GM12875 (cell line): Measurements from ENCODE around the gene MSI2.

Source experiments
- H3K4me3 ChIP-seq: one replicate; pipeline ENCODE4 v1.5.1; 2011; ENCODE audit warnings: low read depth, low read length, control low read depth
- TF ChIP-seq, protein P1 (sequence below): IDR thresholded peaks from 2 replicates; pipeline ENCODE4 v1.5.1; 2011; ENCODE audit warnings: low read depth, mild to moderate bottlenecking, control low read depth, inconsistent platforms, low read length, moderate library complexity, borderline replicate concordance; ENCODE audit not compliant: insufficient read depth

Gene MSI2

DNA sequence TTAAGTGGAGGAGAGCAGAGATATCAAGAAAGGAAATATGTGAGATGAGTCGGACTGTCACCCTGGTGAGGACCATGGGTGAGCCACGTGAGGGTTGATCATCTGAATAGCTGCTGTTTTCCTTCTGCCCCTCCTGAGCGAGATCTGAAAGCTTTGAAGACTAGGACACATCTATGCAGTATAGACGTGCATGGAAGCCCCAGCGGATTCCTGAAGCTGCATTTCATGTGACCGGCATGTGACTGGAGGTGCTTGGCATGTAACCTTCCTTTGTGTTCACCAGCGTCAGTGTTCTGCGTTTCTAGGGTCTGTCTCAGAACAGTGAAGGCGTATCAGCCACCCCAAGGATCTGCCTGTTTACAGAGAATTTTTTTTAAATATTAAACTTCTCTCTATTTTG, 75.1 kb downstream of the MSI2 start:
- TF ChIP-seq, protein P1, sequence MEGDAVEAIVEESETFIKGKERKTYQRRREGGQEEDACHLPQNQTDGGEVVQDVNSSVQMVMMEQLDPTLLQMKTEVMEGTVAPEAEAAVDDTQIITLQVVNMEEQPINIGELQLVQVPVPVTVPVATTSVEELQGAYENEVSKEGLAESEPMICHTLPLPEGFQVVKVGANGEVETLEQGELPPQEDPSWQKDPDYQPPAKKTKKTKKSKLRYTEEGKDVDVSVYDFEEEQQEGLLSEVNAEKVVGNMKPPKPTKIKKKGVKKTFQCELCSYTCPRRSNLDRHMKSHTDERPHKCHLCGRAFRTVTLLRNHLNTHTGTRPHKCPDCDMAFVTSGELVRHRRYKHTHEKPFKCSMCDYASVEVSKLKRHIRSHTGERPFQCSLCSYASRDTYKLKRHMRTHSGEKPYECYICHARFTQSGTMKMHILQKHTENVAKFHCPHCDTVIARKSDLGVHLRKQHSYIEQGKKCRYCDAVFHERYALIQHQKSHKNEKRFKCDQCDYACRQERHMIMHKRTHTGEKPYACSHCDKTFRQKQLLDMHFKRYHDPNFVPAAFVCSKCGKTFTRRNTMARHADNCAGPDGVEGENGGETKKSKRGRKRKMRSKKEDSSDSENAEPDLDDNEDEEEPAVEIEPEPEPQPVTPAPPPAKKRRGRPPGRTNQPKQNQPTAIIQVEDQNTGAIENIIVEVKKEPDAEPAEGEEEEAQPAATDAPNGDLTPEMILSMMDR = no peak
- no peak overlapping the region for H3K4me3 ChIP-seq

DNA sequence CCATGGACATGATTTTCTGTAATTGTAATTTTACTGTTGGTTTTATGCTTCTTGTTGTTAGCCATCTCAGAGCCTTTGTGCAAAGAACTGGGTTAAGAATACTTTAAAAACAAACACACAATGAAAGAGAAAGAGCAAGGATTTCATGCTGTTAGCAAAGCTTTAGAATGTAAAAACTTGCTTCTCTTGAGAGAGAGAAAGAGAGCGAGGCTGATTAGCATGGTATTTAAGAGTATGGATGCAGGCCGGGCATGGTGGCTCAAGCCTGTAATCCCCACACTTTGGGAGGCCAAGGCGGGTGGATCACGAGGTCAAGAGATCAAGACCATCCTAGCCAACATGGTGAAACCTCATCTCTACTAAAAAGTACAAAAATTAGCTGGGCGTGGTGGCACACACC, 76.2 kb downstream of the MSI2 start:
- TF ChIP-seq, protein P1 = no peak
- H3K4me3 ChIP-seq = no peak overlapping the region

DNA sequence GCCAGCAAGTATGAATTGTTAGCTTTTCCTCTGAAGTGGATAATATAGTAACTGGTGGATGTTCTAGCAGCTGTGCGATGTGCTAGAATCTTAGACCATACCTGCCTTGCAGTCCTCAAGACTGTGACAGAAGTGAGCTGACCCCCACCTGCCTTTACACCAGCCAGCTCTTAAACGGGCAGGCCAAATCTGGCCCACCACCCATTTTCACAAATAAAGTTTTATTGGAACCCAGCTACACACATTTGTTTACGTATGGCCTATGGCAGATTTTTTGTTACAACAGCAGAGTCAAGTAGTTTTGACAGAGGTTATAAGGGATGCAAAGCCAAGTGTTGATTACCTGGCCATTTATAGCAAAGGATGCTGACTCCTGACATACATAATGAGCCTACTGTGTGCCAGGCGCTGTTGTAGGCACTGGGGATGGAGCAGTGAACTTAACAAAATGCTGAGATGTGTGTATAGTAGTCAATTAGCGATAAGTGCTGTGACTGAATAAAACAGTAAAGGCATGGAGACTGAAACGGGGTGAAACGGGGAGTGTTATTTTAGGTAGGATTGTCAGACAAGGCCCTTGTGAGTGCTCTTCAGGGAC, 79.0 kb downstream of the MSI2 start:
- TF ChIP-seq, protein P1 = no peak
- no peak overlapping the region for H3K4me3 ChIP-seq

DNA sequence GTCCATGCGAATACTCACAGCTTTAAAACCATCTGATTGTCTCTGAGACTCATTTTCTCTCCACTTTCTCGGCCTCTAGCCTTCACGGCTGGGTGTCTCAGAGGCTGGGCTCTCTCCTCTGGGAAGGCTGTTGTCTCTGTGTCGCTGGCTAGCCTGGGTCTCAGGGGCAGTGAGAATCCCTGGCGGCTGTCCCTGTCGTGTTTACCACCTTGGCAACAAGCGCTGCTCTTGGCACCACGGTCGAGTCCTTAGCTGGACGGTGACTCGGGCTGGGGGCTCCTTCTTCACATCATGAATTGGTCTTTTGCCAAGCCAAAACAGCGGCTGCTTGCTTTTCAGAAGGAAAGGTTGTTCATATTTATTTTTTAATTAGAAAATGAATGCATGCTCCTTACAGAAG, 81.1 kb downstream of the MSI2 start:
- no peak overlapping the region for H3K4me3 ChIP-seq
- TF ChIP-seq, protein P1 = no peak

DNA sequence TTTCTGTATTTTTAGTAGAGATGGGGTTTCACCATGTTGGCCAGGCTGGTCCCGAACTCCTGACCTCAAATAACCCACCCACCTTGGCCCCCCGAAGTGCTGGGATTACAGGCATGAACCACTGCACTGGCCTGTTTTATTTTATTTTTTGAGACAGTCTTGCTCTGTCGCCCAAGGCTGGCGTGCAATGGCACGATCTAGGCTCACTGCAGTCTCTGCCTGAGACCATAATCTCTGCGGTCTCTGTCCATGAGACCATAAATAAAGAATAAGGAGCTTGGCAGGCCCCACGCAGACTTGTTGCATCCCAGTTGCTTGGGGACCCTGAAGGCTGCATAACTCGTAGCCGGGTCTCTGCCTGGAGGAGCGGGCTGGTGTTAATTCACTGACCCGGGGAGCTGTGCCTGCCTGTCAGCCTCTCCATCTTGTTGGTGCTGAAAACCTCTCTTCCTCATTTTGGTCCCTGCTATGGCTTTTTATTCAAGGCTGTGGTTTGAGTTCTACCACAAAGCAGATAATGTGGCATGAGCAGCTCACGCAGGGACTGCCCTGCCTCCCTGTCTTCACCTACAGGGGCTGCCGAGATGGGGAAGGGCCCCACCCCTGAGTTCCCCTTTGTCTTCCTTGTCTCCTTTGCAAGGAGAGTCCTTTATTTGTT, 82.1 kb downstream of the MSI2 start:
- H3K4me3 ChIP-seq = no peak overlapping the region
- TF ChIP-seq, protein P1 = no peak

DNA sequence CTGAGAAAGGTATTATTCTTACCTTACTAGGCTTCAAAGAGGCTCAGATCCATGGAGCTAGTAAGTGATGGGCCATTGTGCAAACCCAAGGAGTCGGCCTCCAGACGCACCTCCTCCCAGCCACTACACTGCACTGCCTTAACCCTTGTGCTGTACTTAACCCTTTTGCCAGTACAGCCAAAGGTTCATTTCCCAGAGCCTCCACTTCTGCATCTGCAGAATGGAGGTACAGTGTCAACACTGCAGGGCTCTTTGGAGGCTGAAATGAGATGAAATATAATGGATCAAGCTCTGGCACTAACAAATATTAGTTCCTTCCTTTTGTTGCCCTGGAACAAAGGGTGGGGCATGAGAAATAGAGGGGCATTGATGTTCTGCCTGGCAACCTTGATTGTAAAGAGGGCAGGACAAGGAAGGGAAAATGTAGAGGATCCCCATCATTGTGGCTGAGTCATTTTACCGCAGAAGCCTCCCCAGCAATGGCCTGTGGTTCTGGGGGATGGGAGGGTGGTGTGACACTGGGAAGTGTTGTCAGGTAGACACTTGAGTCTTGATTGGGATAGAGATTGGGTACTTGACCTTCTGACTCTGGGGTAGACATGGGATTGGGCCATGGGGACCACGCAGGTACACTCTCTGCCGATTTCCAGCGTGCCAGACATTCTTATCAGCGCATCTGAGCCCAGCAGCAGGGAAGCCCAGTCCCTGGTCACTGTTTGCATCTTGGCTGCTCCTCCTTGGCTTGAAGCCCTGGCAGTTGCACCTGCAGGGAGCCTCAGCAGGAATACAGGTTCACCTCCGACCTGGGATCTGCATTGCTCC, 84.0 kb downstream of the MSI2 start:
- TF ChIP-seq, protein P1 = no peak
- H3K4me3 ChIP-seq = no peak overlapping the region
